Testis (tissue), 3 donors: ENCODE measurements around the gene MLXIPL. TPM values are rescaled to one million over a fixed set of nuclear protein-coding genes. Genes with fewer than 3 reads are reported as not detected.

Source experiments
- DNase-seq: peaks from one replicate; pipeline ENCODE4 v3.0.0-alpha.2; 2019
- H3K27ac ChIP-seq, 2 donors: fragments of 200-600 bp; sonication (generic); one replicate each; pipeline ENCODE4 v1.5.1; 2019
- H3K27me3 ChIP-seq: fragments of 200-600 bp; sonication (generic); one replicate; pipeline ENCODE4 v1.5.1; 2019
- H3K36me3 ChIP-seq: fragments of 200-600 bp; sonication (generic); one replicate; pipeline ENCODE4 v1.5.1; 2017; ENCODE audit warnings: low read depth; ENCODE audit errors: missing control alignments
- H3K4me1 ChIP-seq: fragments of 200-600 bp; sonication (generic); one replicate; pipeline ENCODE4 v1.5.1; 2019
- H3K4me3 ChIP-seq, 2 donors: fragments of 200-600 bp; sonication (generic); one replicate each; pipeline ENCODE4 v1.5.1; 2017 to 2019
- H3K9me3 ChIP-seq: fragments of 200-600 bp; sonication (generic); one replicate; pipeline ENCODE4 v1.5.1; 2017
- CTCF ChIP-seq, 3 experiments: fragments of 450-650 bp in 2 of 3; fragments of 200-600 bp in 1 of 3; sonication (generic) in 1 of 3; IDR thresholded peaks; one replicate each; pipeline ENCODE4 v1.5.1; 2016 to 2019; ENCODE audit warnings: antibody characterized with exemption in 3 of 3, mild to moderate bottlenecking in 2 of 3, moderate library complexity in 1 of 3
- POLR2A ChIP-seq: fragments of 450-650 bp; IDR thresholded peaks from one replicate; pipeline ENCODE4 v1.6.1; 2017; ENCODE audit warnings: antibody characterized with exemption, mild to moderate bottlenecking, moderate library complexity
- WGBS, 2 donors: methylation state at CpG; one replicate each; pipeline ENCODE4 v1.1.5; 2018; 5-methylcytosine and 5-hydroxymethylcytosine counted together
- intact Hi-C: fragments of 100-400 bp; cut with DNase I; formaldehyde crosslinking; loops from one replicate; pipeline ENCODE4 v1.15.1; 2023; ENCODE audit warnings: low total_unique reads
- polyA plus RNA-seq: library from polyadenylated mRNA; stranded (reverse); fragments of 350-450 nt; fragmentation: Illumina TruSeq; extraction: RNeasy Lipid Tissue Mini Kit (QIAGEN cat#74804); gene quantifications from one replicate; pipeline ENCODE4 v1.2.3, GENCODE V29; 2014; ENCODE audit warnings: low read depth, low replicate concordance; ENCODE audit not compliant: insufficient read depth
- total RNA-seq, 2 donors: library from RNA; depleted of rRNA; stranded (reverse); fragments of >200 nt; gene quantifications; one replicate each; pipeline ENCODE4 v1.2.3, GENCODE V29; 2016

Gene MLXIPL
- total and polyA plus RNA-seq, 3 donors from 2014 or later: 34.2 to 215 (median 160) TPM

GRCh38 chr7:73578342-73579128 lies 45.8 kb downstream of the MLXIPL start, which contains the start of gene TBL2:
TBL2 (minus strand) TSS chr7:73578579; CDS start chr7:73578549, 30 bp downstream.
- Histone ChIP-seq H3K4me3 (peak within 1 kb of the TSS; percentile 87 to 90), H3K4me1 (peaks cover 14% of the 10 kb centered on the region), H3K27ac (peak within 1 kb of the TSS; percentile 79 to 93), H3K36me3 (no peaks in the 10 kb centered on the region), H3K9me3 (no peaks in the 10 kb centered on the region), H3K27me3 (no peaks in the 10 kb centered on the region)
- 0% methylated on average over 7 to 28 of the region's 75 CpGs for WGBS, 2 donors
- peak; percentile 100 for DNase-seq
- TF ChIP-seq CTCF (IDR thresholded peaks at IDR 0.05) (no peak), POLR2A (peak; percentile 50)
- intact Hi-C loops: no loop called here

DNA sequence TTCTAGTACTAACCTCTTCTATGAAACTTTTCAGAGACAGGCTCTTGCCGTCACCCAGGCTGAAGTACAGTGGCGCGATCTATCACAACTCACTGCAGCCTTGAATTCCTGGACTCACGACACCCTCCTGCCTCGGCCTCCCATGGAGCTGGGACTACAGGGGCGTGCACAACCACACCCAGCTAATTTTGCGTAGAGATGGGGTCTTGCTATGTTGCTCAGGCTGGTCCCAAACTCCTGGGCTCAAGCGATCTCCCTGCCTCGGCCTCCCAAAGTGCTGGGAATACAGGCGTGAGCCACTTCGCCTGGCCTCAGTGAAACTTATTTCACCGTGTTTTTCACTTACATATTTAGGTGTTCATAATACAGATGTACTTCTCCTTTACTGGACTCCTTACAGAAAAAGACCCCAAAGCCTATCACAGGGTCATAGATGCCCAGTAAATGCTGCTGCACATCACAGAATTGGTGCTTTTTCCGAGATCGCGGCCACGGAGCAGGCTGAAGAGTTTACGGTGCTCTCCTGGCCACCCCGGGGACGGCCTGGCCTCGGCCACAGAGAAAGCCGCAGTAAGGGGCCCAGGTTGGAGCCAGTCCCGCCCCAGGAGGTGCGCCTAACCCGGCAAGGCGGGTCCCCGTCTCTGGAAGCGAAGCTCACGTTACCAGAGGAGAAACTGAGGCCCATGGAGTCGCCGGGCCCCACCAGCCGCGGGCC lies 46.5 kb downstream of the MLXIPL start:
- H3K4me1 ChIP-seq: peaks cover 14% of the 10 kb centered on the region
- no peaks in the 10 kb centered on the region for H3K9me3 ChIP-seq
- H3K36me3 ChIP-seq: no peaks in the 10 kb centered on the region
- WGBS, 2 donors: 4 to 7% methylated on average over 23 to 25 of the region's 32 CpGs
- no peaks in the 10 kb centered on the region for H3K27me3 ChIP-seq
- no peak for DNase-seq
- TF ChIP-seq POLR2A (no peak), CTCF (IDR thresholded peaks at IDR 0.05) (no peak)
- H3K27ac ChIP-seq: peak overlapping the region; percentile 79 to 93
- intact Hi-C loops: no loop called here
- H3K4me3 ChIP-seq: peak overlapping the region; percentile 87 to 90

DNA sequence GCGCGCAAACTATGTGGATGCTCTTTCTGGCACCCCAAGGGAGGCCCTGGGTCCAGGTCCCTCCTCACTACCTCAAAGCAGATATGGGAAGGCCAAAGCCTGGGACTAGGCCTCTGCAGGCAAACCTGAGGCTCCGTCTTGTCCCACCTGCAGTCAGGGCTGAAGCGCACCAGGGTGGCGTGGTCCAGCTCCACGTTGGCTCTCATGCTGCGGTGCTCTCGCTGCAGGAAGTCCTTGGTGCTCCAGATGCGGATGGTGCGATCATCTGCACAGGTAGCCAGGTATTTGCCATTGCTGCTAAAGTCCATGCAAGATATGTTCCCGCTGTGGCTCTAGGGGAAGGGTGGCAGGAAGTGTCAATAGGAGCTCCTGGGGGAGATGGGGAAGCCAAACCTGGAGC lies 50.5 kb downstream of the MLXIPL start:
- Histone ChIP-seq H3K27ac (no peak overlapping the region), H3K4me3 (no peak overlapping the region), H3K4me1 (peaks cover 14% of the 10 kb centered on the region), H3K27me3 (no peaks in the 10 kb centered on the region), H3K9me3 (no peaks in the 10 kb centered on the region), H3K36me3 (no peaks in the 10 kb centered on the region)
- no peak for DNase-seq
- WGBS, 2 donors: 99 to 100% methylated on average over 6 to 11 of the region's 11 CpGs
- intact Hi-C loops: no loop called here
- TF ChIP-seq POLR2A (no peak), CTCF (IDR thresholded peaks at IDR 0.05) (no peak)

DNA sequence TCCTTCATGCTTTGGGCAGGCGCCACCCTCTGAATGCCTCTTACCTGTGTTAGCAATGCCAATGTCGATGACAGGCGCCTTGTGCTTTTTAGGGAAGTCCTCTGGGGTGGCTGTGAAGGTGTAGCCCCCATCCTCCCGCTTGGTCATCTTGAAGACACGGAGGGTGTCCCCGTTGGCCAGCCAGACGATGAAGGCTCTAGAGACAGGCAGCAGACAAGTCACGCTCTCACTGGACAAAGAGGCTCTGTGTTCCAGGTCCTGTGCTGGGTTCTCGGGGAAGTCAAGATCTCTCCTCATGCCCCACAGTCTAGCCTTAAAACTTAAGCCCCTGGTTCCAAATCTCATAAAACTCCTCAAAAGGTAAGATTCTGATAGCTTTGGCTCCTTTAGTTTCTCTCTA lies 51.0 kb downstream of the MLXIPL start:
- H3K27ac ChIP-seq: no peak overlapping the region
- no peaks in the 10 kb centered on the region for H3K9me3 ChIP-seq
- H3K4me1 ChIP-seq: peaks cover 14% of the 10 kb centered on the region
- no peak overlapping the region for H3K4me3 ChIP-seq
- H3K36me3 ChIP-seq: no peaks in the 10 kb centered on the region
- TF ChIP-seq POLR2A: no peak
- H3K27me3 ChIP-seq: no peaks in the 10 kb centered on the region
- WGBS, 2 donors: 93% methylated on average over 9 of the region's 9 CpGs
- intact Hi-C loops: no loop called here
- no peak for DNase-seq

DNA sequence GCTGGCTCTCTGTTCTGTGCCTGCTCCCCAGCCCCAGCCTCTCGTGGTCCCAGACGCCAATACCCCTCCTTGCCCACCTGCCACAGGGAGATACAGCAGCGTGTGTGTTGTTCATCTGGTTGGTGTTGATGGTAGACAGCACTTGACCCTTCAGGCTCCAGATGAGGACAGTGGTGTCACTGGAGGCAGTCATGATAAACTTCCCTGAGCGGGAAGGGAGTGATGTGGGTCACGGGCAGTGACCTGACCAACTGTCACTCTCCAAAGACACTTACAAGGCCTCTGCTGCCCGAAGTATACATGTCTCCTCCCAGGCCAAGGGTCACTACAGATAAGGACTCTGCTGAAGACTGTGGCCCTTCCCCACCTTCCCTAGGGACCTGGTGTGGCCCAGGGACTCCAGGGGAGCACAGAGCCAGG lies 51.5 kb downstream of the MLXIPL start:
- 57 to 70% methylated on average over 1 to 6 of the region's 6 CpGs for WGBS, 2 donors
- H3K4me1 ChIP-seq: peaks cover 14% of the 10 kb centered on the region
- no peak overlapping the region for H3K4me3 ChIP-seq
- no peak overlapping the region for H3K27ac ChIP-seq
- no peaks in the 10 kb centered on the region for H3K36me3 ChIP-seq
- no peaks in the 10 kb centered on the region for H3K27me3 ChIP-seq
- TF ChIP-seq POLR2A (no peak), CTCF (IDR thresholded peaks at IDR 0.05) (no peak)
- H3K9me3 ChIP-seq: no peaks in the 10 kb centered on the region
- no peak for DNase-seq
- intact Hi-C loops: no loop called here
